ENCODE data around the gene EP400.

EP400 gene

DNA sequence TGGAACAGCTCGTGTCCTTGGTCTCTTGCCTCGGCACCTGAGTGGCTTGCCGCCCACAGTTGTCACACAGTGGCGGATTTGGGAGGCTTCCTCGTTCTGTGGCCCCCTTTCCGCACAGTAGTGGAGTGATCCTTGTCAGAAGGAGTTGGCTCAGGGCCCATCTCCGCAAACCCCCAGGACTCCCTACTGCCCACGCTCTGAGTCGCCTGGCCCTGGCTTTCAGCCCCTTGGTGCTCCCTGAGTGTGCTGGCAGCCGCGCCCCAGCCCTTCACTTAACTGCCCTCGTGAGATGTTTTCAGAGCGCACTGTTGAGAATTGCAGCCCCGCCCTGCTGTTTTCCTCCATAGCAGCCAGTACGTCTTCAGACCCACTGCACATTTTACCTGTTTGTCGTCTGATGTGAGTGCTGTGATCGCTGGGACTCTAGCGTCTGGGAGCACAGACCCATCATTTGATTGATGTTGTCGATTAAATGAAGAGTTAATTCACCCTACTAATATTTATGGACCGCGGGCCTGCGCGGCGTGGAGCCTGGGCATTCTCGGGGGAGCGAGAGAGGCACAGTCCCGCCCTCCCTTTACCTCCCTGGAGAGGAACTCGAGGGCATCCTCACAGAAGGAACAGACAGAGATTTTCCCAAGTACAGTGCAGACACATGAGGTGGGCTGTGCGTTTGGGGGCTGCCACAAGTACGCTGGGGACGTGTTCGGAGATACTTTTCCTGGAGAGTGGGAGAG, 102.6 kb downstream of the EP400 start:
- DNase-seq, result no peak

DNA sequence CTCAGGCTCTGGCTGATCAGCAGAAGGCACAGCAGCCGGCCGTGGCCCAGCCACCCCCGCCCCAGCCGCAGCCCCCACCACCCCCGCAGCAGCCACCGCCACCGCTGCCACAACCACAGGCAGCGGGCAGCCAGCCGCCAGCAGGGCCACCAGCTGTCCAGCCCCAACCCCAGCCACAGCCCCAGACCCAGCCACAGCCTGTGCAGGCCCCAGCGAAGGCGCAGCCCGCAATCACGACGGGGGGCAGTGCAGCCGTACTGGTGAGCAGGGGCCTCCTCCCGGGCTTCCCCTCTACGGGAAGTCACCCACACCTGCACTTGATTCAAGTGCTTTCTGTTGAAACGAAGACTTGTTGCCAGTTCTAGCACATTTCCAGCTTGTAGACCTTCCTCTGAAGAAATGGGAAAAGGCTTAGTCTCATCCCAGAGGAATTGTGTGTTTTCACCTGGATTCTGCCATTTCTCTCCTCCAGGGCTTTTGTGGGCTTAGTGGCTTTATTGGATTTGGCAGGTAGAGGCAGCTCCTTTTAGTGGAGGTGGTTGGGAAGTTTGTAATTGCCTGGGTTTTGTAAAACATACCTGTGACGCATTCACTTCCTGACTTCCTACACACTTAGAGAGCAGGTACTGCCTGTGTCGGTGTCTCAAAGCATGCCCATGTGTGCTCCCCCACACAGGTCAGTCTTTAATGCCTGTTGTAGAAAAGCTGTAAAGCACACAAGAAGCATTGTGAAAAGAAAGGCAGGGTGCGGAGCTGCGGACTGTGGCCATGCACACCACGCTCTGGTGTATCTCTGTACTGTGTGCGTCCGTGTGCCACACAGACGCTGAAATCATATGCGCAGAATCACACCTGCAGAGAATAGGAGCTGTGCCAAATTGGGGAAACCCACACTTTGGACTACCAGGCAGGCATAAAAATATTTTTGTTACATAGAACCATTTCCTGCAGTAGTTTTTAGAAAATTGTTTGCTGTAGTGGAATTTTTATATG, 103.9 kb downstream of the EP400 start:
- DNase-seq, result no peak

DNA sequence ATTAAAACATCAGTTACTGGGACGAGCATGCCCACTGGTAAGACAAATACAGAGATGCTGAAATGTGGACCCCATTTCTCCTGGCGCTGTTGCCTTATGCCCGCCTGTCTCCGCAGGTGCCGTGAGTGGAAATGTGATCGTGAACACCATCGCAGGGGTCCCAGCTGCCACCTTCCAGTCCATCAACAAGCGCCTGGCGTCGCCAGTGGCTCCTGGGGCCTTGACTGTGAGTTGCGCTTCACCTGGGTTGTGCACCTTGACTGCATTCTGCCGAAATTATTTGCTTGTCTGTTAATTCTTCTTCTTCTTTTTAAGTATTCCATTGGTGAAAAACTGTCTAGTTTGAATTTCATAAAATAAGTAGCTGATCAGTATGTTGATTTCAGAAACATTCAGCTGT, 105.2 kb downstream of the EP400 start:
- DNase-seq, result no peak

GRCh38 chr12:132055535-132056096, 105.9 kb downstream of the EP400 start:
- no peak for DNase-seq

DNA sequence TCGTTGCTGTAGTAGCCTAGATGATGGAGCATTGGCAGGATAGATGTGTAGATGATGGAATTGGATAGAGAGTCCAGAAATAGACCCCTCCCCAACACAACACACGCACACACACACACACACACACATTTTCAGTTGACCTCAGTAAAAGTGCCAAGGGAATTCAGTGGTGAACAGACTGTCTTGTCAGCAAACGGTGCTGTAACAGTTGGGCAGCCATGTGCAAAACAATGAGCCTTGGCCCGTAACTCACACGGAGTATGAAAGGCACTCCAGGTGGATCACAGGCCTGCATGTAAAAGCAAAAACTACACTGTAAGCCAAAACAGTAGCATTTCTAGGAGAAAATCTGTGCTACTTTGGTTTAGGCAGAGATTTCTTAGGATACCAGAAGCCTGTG, 106.6 kb downstream of the EP400 start:
- DNase-seq, result no peak

DNA sequence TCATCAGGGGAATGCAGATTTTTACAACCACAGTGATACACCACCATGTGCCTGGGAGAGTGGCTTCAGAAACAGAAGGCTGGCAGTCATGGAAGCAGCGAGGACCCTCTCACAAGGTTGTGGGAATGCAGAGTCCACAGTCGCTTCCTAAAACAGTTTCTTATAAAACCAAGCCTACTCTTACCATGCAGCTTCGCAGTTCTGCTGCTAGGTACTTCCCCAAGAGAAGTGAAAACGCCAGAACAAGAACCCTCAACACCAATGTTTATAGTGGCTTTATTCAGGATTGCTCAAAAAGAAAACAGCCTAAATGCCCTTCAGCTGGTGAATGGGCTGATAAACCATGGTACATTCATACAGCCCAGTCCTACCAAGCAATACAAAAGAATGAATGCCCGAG, 107.2 kb downstream of the EP400 start:
- no peak for DNase-seq

DNA sequence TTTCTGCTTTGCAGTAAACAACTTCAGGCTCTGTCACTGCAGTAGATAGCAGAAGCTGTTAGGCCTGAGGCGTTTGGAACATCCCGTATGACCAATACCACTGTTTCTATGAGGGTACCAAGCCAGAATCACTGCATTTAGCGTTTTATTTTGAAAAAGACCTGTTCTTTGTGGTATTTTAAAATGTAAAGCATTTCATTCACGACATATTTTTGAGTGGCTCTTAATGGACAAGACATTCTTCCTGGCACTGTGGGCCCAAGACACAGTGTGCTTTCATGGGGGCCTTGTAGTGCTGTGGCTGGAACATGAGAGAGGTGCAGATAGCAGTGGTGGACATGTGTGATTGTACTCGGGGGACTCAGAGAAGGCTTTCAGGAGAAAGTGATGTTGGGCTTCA, 107.9 kb downstream of the EP400 start:
- no peak for DNase-seq

DNA sequence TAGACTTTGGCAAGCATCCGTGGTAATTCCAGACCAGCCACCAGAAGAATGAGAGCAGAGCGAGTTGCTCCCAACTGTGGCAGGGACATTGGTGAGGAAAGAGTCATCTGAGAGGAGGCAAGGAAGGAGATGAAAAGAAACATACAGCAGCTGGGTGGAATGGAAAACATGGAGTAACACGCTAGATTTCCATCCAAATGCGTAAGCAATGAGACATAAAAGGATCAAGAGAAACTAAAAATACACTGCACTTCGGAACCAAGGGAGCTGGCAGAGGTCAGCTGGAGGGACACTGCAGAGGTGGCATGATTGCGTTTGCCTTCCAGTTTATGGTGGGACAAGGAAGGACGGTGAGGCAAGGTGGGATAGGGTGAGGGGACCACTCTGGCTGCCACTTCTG, 111.5 kb downstream of the EP400 start:
- DNase-seq, result no peak

DNA sequence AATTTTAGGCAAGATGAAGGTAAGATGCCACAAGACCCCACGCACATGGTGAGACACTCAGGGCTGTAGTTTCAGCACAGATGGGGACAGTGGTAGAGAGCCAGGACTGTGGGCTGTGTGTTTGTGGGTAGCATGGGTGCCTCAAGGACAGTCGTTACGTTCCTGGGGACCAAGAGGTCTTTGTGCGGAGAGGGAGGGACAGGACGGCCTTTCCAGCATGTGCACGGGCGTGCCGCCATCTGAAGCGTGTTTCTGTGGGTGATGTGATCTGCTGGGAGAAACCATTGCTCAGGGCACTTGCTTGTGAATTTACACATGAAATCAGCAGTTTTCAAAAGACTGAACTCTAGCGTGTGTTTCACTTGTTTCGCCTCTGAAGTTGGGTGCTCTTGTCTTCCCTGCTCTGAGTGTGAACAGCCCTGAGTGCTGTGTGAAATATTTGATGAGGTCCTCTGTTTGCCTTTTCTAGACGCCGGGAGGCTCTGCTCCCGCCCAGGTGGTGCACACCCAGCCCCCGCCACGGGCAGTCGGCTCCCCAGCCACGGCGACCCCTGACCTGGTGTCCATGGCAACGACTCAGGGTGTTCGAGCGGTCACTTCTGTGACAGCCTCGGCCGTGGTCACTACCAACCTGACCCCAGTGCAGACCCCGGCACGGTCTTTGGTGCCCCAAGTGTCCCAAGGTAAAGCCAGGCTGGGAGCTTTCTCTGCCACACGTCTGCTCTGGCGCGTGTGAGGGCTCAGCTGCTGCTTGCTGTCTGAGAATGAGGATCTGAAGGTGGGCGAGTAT, 112.1 kb downstream of the EP400 start:
- DNase-seq, result no peak

- DNase-seq, result no peak
Observed at GRCh38 chr12:132062481-132062880, 112.7 kb downstream of the EP400 start.

DNA sequence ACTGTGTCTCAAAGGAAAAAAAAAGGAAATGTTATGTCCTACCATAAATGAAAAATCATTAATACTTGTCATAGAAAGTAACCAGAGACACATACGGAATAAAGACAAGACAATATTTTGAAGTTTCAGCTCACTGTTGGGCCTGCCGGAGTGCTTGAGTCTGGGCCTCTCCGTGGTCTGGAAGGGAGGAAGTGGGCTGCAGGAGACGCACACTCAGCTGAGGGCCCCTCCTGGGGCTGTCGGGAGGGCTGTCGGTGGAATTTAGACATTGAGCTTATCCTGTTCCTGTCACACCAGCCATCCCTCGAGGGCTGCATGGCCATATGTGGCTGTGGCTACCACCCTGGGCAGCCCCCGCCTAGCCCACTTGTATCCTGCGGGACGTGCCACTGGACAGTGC, 113.7 kb downstream of the EP400 start:
- DNase-seq, result no peak

DNA sequence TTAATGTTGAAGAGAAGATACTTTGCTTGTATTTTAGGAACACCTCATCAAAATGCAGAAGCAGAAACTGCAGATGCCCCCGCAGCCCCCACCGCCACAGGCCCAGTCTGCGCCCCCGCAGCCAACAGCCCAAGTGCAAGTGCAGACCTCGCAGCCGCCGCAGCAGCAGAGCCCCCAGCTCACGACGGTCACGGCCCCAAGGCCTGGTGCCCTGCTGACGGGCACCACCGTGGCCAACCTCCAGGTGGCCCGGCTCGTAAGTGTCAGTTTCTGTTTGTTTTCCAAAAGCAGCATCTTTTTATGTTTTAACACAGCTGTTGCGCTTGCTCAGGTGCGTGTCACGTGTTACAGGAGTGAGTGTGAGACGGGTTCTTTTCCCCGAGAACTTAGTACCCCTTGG, 114.9 kb downstream of the EP400 start:
- DNase-seq, result no peak

GRCh38 chr12:132065203-132065602, 115.5 kb downstream of the EP400 start:
- no peak for DNase-seq

GRCh38 chr12:132065609-132066344, 116.0 kb downstream of the EP400 start:
- DNase-seq, result no peak

DNA sequence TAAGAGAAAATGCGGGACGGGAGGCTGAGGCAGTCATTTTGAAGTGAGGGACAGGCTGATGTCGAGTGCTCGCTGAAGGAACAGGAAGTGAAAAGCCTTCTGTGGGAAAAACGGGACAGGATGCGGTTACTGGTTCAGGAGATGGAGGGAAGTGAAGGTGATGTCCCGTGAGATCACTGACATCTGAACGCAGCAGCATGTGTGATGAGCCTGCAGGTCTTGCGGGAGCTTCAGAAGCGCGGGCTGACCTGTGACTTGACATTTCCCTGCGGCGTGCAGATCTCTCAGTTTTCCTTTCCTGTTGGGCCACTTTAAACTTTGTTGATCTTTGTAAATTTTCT, 116.6 kb downstream of the EP400 start:
- peak; percentile 67 for DNase-seq

GRCh38 chr12:132066749-132067148, 117.0 kb downstream of the EP400 start:
- no peak for DNase-seq

- DNase-seq, result no peak
Observed at GRCh38 chr12:132067182-132067581, 117.4 kb downstream of the EP400 start.

DNA sequence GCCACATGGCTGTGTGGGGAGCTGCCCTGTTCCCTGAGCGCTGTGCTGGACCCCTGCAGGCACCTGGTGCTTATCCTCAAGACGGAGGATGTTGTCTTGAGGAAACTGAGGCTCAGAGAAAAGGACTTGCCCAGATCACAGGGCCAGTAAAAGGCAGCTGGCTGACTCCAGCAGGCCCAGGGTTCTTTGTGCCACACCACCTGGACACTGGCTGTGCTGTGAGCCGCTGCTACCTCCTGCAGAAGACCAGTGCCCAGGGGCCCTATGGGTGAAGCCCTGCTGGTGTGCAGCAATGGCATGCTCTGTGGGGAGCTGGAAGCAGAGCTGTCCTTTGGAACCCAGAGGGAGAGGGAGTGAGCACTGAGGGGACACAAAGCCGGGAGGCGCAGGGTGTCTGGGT, 118.5 kb downstream of the EP400 start:
- DNase-seq, result no peak

GRCh38 chr12:132069336-132069985, 119.7 kb downstream of the EP400 start:
- no peak for DNase-seq

GRCh38 chr12:132070298-132070697, 120.6 kb downstream of the EP400 start:
- no peak for DNase-seq

GRCh38 chr12:132071040-132071810, 121.5 kb downstream of the EP400 start:
- no peak for DNase-seq
